Stimulated activated CD8-positive, alpha-beta memory T cell treated with anti-CD3 and anti-CD28 coated beads, Interleukin-4, amount 100 ng/mL, for 4 hours (primary cell): ENCODE data around the gene UTP25.

Experiments used
- DNase-seq, 2 donors: peaks; one replicate each; pipeline ENCODE4 v3.0.0-alpha.2; 2020; ENCODE audit warnings: low read depth in 2 of 2, low spot score in 1 of 2

The UTP25 gene

DNA sequence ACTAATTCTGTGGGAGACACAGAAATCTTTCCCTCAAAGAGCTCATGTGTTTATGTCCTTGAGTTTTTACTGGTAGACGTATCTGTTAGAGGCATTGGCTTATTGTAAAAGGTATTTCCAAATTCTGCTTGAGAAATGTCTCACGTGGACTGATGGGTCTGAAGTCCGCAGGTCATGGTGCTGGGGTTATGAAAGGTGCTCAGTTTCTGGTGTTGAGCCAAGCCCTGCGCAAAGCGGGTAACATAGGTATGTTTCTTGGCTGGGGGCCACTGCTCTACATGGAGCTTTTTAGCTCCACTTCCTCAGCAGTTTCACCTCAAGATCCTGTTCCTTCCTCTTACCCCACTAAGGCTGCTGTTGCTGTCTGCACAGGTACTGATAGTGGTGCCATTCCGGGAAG lies 10.8 kb downstream of the UTP25 start:
- no peak for DNase-seq

DNA sequence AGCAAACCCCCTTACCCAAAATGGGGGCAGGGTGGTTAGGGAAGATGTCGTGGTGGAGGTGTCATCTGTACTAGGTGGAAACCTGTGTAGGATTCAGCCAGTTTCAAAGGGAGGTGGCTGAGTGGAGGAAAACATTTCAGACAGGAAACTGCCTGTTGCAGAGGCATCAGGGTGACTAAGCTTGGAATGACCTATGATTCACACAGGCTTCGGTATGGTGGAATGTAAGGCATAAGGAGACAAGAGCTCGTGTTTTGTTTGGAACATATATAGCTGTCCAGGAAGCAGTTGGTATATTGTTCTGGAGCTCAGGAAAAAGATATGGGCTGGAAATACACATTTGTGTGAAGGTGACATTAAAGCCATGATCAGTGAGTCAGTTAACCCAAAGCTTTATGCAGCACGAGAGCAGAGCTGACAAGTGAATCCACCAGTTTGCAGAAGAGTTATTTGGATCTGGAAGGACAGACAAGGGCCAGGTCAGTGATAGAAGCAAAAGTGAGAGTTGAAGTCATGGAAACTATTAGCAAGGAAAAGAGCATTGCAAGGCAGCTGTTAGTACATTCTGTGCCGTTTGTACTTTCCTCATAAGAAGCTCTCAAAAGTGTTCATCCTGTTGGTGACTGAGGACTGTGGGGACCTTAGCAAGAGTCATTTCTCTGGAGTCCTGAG lies 12.2 kb downstream of the UTP25 start:
- no peak for DNase-seq

DNA sequence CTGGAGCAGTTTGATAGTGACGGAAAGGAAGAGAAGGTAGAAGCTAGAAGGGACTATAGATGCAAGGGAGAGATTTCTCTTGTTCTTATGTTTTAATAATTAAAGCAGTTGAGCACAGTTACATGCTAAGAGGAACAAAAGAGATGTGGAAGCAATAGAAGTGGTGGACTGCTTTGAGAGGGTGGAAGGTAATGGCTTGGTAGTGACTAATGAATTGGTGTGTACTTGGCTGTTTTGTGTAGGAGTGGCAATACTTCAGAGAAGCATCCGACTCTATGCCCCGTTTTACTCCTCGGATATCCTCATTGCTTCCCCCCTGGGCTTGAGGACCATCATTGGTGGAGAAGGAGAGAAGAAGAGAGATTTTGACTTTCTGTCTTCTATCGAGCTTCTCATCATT lies 12.8 kb downstream of the UTP25 start:
- DNase-seq: no peak

DNA sequence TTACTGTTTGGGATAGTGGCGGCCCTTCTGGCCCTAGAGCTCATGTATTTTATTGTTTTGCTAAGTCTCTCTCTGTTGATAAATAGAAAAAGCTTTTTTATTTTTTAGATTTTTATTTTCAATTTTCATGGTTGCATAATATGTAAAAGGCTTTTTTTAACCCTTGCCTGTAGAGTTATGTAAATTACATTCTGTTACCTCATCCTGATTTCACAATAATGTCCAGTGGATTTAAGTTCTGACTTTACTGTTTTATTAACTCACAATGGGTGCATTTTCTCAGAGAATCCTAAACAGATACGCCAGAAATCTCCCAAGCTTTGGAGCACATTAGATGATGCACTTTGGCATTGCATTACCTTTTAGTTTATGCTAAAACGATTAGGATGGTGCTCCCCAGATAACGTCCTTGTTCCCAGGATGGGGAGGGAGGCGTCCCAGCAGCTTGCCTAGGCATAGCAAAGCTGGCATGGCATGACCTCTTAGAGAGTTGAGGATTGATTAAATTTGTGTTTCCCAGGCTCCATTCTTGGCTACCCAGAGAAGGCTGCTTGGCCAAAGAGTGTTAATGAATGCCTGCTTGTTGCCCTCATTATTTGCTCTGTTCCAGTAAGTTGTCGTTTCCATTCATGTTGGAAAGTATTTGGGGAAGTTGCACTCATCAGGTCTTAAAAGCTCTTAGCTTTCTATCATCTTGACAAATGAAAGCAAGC lies 17.1 kb downstream of the UTP25 start:
- no peak for DNase-seq

DNA sequence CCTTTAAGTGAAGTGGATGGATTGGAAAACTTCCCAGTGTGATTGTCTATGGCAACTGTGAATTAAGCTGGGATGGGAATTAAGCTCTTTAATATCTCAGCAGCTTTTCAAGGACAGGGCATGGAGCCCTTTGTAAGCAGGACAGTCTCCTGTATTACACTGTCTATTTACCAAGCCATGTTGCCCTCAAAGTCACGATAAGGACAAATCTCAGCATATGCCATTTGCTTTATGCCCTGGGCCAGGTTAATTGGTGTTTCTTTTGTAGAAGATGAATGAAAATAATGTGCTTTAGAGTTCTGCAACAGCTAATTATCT lies 17.6 kb downstream of the UTP25 start:
- no peak for DNase-seq

DNA sequence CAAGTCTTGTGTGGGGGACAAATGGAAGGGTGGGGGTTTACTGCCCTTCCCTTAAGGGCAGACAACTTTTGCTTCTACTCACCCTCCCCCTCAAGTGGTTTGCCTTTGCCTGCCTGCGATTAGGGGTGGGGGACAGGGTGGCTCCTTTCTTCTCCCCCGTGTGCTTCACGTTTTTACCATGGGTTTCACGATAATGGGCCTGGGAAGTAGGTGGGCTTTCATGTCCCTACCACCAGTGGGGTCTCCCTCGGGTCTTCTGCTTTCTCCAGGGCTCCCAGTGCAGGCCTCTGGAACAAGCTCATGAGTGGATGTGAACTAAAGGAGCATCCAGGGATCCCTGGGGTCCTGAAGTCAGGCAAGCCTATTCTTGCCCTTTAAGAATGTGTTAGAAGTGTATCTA lies 21.6 kb downstream of the UTP25 start:
- DNase-seq: no peak

DNA sequence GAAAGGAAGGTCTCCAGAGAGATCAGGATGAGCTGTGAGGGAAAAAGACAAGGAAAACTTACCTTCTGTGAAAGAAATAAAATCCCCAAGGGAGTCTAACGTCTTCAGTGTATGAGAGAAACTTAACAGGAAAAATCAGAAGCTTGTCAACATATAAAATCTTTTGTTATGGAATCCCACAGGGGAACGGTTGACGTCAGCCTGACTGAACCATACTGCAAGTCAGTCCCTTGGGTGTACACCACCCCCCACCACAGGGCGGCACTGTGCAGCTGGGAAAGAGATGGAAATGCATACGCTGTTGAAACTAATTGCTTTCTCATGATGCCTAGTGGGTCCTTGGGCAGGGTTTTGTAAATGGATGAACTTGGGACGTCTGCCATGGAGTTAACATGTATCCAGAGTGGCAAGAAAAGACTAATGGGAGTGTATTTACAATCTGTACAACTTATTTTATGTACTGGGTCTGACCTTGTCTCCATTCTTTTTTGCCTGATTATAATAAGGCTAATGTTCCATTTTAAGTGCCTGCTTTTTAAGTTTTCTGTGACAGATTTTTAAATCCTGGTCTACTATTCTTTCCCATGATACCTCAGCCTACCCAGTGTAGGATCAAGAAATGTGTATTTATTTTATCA lies 22.7 kb downstream of the UTP25 start:
- DNase-seq: no peak

DNA sequence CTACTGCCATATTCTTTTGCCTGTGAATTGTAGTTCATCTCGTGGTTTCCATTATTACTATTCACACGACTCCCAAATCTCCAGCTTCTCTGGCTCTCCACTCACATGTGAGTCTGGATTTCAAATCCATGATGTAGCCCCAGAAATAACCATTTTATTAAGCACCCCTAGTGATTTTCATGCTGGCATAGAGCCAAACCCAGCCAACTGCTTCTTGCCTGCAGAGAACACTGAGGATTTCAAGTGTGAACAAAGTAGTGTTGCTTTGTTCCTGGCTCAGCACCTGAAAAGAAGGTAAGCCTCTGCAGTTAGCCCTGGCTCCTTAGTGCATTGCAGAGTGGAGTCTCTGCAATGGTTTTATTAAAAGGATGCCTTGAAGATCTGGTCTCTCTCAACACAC lies 25.9 kb downstream of the UTP25 start:
- no peak for DNase-seq

DNA sequence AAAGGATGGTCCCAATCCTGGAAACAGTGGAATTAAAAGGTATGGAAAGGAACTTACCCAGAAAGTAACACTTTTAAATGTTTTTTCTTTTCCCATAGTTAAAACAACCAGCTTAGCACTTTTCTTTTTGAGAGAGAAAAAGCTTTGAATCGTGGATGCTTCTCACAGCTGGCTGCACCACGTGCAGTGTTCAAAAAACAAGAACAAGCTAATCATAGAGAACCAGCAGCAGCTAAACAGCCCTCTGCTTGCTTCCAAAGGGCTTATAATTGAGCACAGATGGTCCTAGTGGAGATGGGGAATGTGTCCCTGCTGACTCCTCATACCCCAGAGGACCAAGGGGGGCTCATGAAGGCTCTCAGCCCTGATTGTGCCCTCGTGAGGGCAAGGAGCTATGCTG lies 26.4 kb downstream of the UTP25 start:
- DNase-seq: no peak

DNA sequence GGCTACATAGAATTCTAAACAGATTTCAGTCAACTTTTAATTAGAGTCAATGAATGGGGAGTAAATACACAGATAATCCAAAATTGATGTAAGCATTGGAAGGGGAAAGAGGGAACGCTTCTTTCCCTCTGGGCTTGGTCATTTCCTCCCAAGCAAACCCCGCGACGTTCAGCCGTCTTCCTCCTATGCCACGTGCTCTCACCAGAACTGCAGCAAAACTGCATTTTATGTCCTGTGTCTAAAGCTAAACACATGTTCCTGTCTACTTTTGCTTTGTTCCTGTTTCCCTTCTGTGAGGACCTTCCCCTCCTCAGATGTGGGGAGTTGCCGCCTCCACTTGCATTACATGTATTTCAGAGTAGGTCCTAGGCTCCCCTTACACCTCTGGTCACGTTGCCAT lies 27.2 kb downstream of the UTP25 start:
- DNase-seq: no peak

DNA sequence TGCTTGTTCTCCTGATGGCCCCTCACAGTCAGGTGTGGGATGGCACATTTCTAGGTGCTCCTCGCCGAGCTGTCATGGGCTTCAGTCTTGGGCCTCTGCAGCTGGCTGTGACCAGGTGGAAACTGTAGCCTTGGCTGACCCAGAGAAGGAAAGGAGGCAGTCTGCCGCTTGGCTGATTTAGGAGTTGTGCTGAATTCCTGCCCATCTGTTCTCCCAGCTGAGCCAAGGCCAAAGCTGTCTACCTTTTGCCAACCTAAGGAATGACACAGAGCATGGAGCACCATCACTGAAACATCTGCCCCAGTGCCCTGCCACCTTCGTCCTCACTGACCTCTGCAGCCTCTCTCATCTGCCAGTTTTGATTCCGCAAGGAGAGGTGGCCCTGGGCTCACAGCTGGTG lies 27.9 kb downstream of the UTP25 start:
- DNase-seq: no peak

DNA sequence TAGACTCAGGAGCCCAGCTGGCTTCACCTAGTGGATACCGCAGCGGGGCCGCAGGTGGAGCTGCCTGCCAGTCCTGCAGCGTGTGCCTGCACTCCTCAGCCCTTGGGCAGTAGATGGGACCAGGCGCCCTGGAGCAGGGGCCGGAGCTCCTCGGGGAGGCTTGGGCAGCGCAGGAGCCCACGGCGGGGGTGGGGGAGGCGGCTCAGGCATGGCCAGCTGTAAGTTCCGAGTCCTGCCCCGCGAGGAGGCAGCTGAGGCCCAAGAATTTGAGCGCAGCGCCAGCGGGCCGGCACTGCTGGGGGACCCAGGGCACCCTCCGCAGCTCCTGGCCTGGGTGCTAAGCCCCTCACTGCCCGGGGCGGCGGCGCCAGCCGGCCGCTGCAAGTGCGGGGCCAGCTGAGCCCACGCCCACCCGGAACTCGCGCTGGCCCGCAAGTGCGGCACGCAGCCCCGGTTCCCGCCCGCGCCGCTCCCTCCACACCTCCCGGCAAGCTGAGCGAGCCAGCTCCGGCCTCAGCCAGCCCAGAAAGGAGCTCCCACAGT lies 30.9 kb downstream of the UTP25 start:
- DNase-seq: no peak

DNA sequence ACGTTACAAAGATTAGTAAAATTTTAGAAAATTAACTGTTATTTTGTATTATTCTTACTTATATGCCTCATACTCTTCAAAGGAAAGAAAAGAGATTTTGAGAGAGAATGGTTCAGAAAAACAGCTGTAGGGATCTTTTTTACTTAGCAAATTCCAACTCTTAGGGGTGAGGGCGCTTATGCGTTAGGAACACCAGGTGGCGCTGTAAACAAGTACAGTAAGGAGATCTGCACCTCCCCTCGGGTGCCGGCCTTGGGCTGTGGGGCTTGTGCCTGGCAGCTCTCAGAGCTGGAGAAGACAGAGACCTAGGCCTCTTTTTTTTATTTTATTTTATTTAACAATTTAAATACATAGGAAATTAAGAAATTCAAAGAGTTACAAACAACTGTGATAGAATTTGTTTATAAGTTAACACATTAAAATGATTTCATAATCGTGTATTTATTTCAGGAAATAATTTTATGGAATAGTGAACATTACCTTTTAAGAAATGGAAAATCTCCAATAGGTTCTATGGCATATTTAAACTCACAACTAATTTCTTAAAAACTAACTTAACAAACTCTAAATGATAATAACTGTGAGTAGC lies 32.6 kb downstream of the UTP25 start:
- peak; percentile 34 to 43 for DNase-seq

DNA sequence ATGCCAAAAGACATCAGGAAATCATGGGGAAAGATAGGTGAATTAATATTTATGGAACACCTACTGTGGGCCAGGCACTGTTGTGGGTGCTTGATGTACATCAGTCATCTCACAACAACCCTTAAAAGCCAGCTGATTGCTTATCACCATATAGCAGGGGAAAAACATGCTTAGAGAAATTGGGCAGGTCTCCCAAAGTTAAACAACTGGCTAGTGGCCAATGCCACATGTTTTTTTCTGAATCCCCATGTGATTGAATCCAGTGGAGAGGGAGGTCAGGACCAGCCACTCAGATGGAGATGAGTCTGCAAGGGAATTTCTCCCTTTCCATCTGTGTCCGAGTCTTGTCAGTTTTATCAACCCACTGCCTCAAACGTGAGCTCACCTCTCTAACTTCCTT lies 33.5 kb downstream of the UTP25 start:
- no peak for DNase-seq

DNA sequence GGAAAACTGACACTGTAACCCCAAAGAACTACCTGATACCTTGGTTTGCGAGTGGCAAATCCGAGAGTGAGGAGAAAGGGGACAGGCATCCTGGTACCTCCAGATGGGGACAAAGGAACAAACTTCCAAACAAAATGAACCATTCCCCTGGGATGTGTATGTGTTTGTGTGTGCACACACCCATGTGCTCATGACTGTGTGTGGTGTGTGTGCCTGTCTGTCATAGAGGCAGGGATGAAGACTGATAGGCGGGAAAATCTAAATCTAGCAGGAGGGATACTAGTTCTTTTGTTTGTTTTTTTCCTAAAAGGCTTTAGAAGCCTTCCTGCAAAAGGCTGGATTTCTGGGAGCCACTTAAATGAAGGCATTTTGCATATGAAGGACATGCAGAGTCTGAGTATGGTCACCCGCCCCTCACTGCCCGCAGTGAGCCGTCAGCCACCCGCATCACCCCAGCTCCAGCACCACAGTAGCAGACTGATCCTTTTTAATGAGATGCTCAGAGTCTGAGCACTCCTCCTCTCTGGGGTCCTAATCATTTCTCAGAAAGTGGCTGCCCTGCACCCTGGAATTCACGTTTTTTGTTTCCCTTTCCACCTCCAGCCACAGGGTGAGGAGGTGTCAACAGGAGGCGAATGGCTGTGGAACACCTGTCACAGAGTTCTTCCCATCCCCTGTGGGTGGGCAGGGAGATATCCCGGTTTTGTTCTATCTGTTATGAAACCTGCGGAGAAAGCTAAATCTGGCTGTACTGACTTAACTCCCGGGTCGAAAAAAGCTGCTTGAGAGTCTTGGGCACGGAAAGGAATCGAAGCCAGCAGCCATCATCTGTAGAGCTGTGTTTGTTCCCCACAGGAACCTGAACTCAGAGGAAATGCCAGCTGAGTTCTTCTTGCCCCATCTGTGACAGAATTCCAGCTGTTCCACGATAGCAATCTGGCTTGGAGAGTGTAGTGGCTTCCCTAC lies 34.9 kb downstream of the UTP25 start:
- DNase-seq: no peak

DNA sequence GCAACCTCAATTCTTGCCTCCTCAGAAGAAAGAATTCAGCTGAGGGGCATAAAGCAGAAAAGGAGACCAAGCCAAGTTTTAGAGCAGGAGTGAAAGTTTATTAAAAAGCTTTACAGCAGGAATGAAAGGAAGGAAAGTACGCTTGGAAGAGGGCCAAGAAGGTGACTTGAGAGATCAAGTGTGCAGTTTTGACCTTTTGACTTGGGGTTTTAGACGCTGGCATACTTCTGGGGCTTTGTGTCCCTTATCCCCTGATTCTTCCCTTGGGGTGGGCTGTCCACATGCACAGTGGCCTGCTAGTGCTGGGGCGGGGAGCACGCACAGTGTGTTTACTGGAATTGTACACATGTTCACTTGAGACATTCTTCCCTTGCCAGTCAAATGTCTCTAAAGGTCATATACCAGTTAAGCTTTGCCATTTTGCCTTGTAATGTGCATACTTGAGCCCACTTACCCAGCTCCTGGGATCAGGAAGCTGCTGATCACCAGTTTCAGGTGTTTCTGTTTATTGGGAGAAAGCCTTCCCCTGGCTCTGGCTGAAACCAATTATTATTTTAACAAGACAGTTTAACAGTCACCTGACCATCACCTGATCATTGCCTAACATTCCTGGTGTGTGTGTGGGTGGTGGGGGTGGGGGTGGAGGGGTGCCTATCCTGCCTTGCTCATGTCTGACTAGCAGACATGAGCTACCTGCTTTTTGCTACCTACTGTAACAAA lies 36.2 kb downstream of the UTP25 start:
- no peak for DNase-seq

DNA sequence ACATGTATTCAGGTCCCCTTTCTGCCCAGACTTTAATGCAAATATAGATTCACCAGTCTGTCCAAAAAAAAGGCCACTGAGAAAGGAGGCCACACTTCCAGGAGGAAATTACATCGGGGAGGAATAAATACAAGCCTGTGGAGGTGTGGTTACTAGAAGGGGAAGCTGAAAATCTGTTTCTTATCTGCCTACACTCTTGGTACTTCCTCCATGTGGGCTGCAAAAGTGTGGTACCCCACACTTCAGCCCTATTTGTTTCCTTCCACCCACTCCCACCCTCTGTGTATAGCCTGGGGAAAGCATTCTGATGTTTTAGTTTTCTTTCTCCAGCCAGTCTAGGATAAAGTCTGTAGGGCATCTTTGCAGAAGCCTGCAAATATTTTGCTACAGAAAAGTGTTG lies 38.4 kb downstream of the UTP25 start:
- no peak for DNase-seq

DNA sequence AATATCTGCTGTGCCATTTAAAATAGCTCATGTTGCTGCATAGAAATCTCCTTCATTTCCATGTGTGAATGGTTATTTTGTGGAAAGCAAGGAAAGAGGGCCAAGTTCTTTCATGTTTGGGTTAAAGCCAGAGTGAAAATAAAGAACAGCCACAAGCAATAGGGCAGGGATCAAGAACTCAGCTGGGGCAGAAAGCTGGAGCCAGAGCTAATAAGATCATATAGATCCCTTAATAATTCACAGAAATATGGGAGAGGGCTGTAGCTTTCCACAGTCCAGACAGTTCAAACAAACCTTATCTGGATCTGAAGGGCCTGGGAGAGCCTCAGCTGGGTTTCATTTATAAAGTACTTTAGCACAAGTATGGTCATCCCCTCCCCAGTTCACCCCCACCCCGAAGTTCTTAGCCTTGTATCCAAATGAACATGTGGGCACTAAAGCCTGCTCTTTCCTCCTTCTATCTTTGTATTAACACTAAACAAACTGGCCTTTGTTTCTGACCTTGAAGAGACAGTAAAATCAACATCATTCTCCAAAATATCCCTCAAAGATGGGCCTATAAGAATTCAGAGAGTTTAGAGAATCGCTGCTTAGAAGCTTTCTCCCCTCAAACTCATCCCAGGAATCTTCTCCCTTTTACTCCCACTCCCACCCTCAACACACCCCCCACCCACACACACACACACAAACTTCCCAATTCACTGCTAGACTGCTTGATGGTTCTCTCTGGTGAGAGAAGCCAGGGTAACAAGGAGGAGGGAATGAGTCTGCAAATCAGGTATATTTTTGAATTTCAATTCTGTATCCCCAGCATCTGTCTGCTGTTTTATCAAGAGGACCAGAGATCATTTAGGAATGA lies 41.7 kb downstream of the UTP25 start:
- no peak for DNase-seq

DNA sequence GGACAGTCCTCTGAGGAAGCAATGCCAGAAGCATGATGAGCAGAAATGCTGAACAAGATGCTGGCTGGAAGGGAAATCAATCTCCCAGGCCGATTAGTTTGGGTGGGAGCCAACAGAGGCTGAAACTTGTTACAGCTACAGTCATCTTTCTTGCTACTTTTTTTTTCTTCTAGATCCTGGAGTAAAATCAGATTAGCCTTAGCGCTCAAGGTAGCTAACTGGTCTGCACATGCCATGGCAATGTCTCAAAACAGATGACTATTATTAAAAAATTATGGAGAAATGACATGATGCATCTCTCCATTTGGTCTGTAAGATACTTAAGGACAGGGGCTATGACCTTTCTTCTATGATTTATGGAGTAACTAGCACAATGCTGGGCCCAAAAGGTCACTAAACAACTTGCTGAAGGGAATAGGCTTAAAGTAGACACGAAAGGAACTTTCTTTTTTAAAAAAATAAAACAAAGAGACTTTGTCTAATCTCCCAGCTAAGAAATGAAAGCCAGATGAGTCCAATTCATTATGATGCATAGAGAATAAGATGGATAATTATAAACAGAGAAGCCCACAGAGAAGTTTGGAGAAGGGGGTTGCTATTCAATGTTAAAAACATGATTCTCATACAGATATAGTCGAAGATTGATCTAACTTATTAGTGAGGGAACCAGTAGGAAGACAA lies 42.5 kb downstream of the UTP25 start:
- DNase-seq: no peak
